ENCODE measurements around the gene SPIRE2. TPM values are rescaled to one million over a fixed set of nuclear protein-coding genes. Genes with fewer than 3 reads are reported as not detected.
"Not testable (repeated sequence)": the region's sequence is repeated elsewhere in the genome, so short reads cannot be mapped to it uniquely, and the experiment has no call there.

The SPIRE2 gene
- total RNA-seq, 1 donor: 0.72 TPM

GRCh38 chr16:89822188-89823086 is 5.8 kb upstream of the SPIRE2 start:
- no peaks in the 10 kb centered on the region for H3K27me3 ChIP-seq (ENCODE audit: insufficient read depth, low read length)
- TF ChIP-seq CTCF (IDR thresholded peaks at IDR 0.05; ENCODE audit: extremely low read depth, low read depth, low read length): no peak
- peak; percentile 64 for DNase-seq (ENCODE audit: insufficient read length, low spot score, missing footprints)
- no peaks in the 10 kb centered on the region for H3K79me2 ChIP-seq (ENCODE audit: insufficient read depth, low read length)
- H3K4me2 ChIP-seq (ENCODE audit: insufficient read depth, low read length): no peak overlapping the region
- H3K9me3 ChIP-seq (ENCODE audit: low read depth, low read length): no peaks in the 10 kb centered on the region
- H3K4me1 ChIP-seq (ENCODE audit: insufficient read depth, low read length): peaks cover 1% of the 10 kb centered on the region
- H4K20me1 ChIP-seq (ENCODE audit: insufficient read depth, low read length): peaks cover 4% of the 10 kb centered on the region
- H3K36me3 ChIP-seq (ENCODE audit: insufficient read depth, low read length): no peaks in the 10 kb centered on the region
- no peak overlapping the region for H2AFZ ChIP-seq (ENCODE audit: low read length)
- H3K27ac ChIP-seq (ENCODE audit: low read depth, low read length): no peak overlapping the region
- H3K4me3 ChIP-seq (ENCODE audit: insufficient read depth, low read length): no peak overlapping the region

GRCh38 chr16:89823087-89823823 is 5.0 kb upstream of the SPIRE2 start:
- no peaks in the 10 kb centered on the region for H3K9me3 ChIP-seq (ENCODE audit: low read depth, low read length)
- no peaks in the 10 kb centered on the region for H3K79me2 ChIP-seq (ENCODE audit: insufficient read depth, low read length)
- H3K4me2 ChIP-seq (ENCODE audit: insufficient read depth, low read length): no peak overlapping the region
- DNase-seq (ENCODE audit: insufficient read length, low spot score, missing footprints): no peak
- H3K27ac ChIP-seq (ENCODE audit: low read depth, low read length): no peak overlapping the region
- no peak overlapping the region for H3K4me3 ChIP-seq (ENCODE audit: insufficient read depth, low read length)
- peaks cover 7% of the 10 kb centered on the region for H3K4me1 ChIP-seq (ENCODE audit: insufficient read depth, low read length)
- H4K20me1 ChIP-seq (ENCODE audit: insufficient read depth, low read length): peaks cover 7% of the 10 kb centered on the region
- no peak overlapping the region for H2AFZ ChIP-seq (ENCODE audit: low read length)
- no peaks in the 10 kb centered on the region for H3K27me3 ChIP-seq (ENCODE audit: insufficient read depth, low read length)
- TF ChIP-seq CTCF (IDR thresholded peaks at IDR 0.05; ENCODE audit: extremely low read depth, low read depth, low read length): no peak
- no peaks in the 10 kb centered on the region for H3K36me3 ChIP-seq (ENCODE audit: insufficient read depth, low read length)

GRCh38 chr16:89823824-89824148 is 4.5 kb upstream of the SPIRE2 start:
- H3K4me3 ChIP-seq (ENCODE audit: insufficient read depth, low read length); H3K79me2 ChIP-seq (ENCODE audit: insufficient read depth, low read length); H2AFZ ChIP-seq (ENCODE audit: low read length); DNase-seq (ENCODE audit: insufficient read length, low spot score, missing footprints); H3K36me3 ChIP-seq (ENCODE audit: insufficient read depth, low read length); H4K20me1 ChIP-seq (ENCODE audit: insufficient read depth, low read length); H3K4me2 ChIP-seq (ENCODE audit: insufficient read depth, low read length); H3K27me3 ChIP-seq (ENCODE audit: insufficient read depth, low read length); H3K9me3 ChIP-seq (ENCODE audit: low read depth, low read length); H3K4me1 ChIP-seq (ENCODE audit: insufficient read depth, low read length); H3K27ac ChIP-seq (ENCODE audit: low read depth, low read length): not testable (repeated sequence)

GRCh38 chr16:89826531-89827382 is 1.5 kb upstream of the SPIRE2 start:
- Histone ChIP-seq H3K9me3 (ENCODE audit: low read depth, low read length) (no peaks in the 10 kb centered on the region), H3K27me3 (ENCODE audit: insufficient read depth, low read length) (no peaks in the 10 kb centered on the region), H3K27ac (ENCODE audit: low read depth, low read length) (no peak overlapping the region), H3K4me3 (ENCODE audit: insufficient read depth, low read length) (no peak overlapping the region), H3K4me1 (ENCODE audit: insufficient read depth, low read length) (peaks cover 12% of the 10 kb centered on the region), H3K4me2 (ENCODE audit: insufficient read depth, low read length) (no peak overlapping the region), H4K20me1 (ENCODE audit: insufficient read depth, low read length) (peaks cover 7% of the 10 kb centered on the region), H3K79me2 (ENCODE audit: insufficient read depth, low read length) (no peaks in the 10 kb centered on the region), H3K36me3 (ENCODE audit: insufficient read depth, low read length) (no peaks in the 10 kb centered on the region), H2AFZ (ENCODE audit: low read length) (no peak overlapping the region)
- no peak for TF ChIP-seq CTCF (IDR thresholded peaks at IDR 0.05; ENCODE audit: extremely low read depth, low read depth, low read length)
- DNase-seq (ENCODE audit: insufficient read length, low spot score, missing footprints): no peak

Data from osteoblast (primary cell).